ENCODE results near the gene VKORC1L1. TPM values are rescaled to one million over a fixed set of nuclear protein-coding genes. Genes with fewer than 3 reads are reported as not detected.

VKORC1L1 gene
- total RNA-seq, 2 donors from 2014 or later = 18.2 to 24.0 TPM

Other genes starting within 250 kb of the VKORC1L1 start
- 10 to 100 TPM; 78.7 to 92.5 TPM for gene GUSB, start 109.1 kb downstream of the VKORC1L1 start, total RNA-seq
- 10 to 100 TPM; 63.1 to 68.3 TPM for gene ASL, start 202.7 kb downstream of the VKORC1L1 start, total RNA-seq
- 10 to 100 TPM; 45.8 to 54.7 TPM for gene CRCP, start 241.8 kb downstream of the VKORC1L1 start, total RNA-seq

All from natural killer cell treated with Interleukin-12 subunit alpha and Interleukin-12 subunit beta and Interleukin-15 and Interleukin-18, amount 100 ng/mL, for 72 hours (primary cell).